ENCODE data around the gene SSB.
"Not testable (repeated sequence)": the region's sequence is repeated elsewhere in the genome, so short reads cannot be mapped to it uniquely, and the experiment has no call there.

Gene SSB

GRCh38 chr2:169828141-169828811, 29.6 kb downstream of the SSB start:
- DNase-seq (ENCODE audit: low read depth in 2 of 2) = no peak

- no peak for DNase-seq (ENCODE audit: low read depth in 2 of 2)
Measured at GRCh38 chr2:169834401-169834800, 35.7 kb downstream of the SSB start.

GRCh38 chr2:169838743-169839489, 40.2 kb downstream of the SSB start:
- DNase-seq (ENCODE audit: low read depth in 2 of 2) = no peak

- DNase-seq (ENCODE audit: low read depth in 2 of 2) = no peak
Measured at GRCh38 chr2:169839954-169840746, 41.5 kb downstream of the SSB start.

GRCh38 chr2:169840747-169841142, 42.1 kb downstream of the SSB start:
- no peak for DNase-seq (ENCODE audit: low read depth in 2 of 2)

- DNase-seq (ENCODE audit: low read depth in 2 of 2) = not testable (repeated sequence)
Measured at GRCh38 chr2:169841625-169842024, 43.0 kb downstream of the SSB start.

GRCh38 chr2:169845016-169845415, 46.3 kb downstream of the SSB start:
- DNase-seq (ENCODE audit: low read depth in 2 of 2) = no peak

- not testable (repeated sequence) for DNase-seq (ENCODE audit: low read depth in 2 of 2)
Measured at GRCh38 chr2:169848959-169849693, 50.5 kb downstream of the SSB start.

- DNase-seq (ENCODE audit: low read depth in 2 of 2) = no peak
Measured at GRCh38 chr2:169849710-169850109, 51.0 kb downstream of the SSB start.

- DNase-seq (ENCODE audit: low read depth in 2 of 2) = no peak
Measured at GRCh38 chr2:169853041-169853668, 54.5 kb downstream of the SSB start.

- not testable (repeated sequence) for DNase-seq (ENCODE audit: low read depth in 2 of 2)
Measured at GRCh38 chr2:169855281-169856258, 56.9 kb downstream of the SSB start.

GRCh38 chr2:169859423-169859822, 60.8 kb downstream of the SSB start:
- DNase-seq (ENCODE audit: low read depth in 2 of 2) = no peak

- DNase-seq (ENCODE audit: low read depth in 2 of 2) = no peak
Measured at GRCh38 chr2:169860149-169860548, 61.5 kb downstream of the SSB start.
